Caki2 (cell line): ENCODE results near the gene AHNAK2. TPM values are rescaled to one million over a fixed set of nuclear protein-coding genes. Genes with fewer than 3 reads are reported as not detected.
"Not testable (repeated sequence)": the region's sequence is repeated elsewhere in the genome, so short reads cannot be mapped to it uniquely, and the experiment has no call there.

Source experiments
- DNase-seq: peaks from one replicate; pipeline ENCODE4 v3.0.0-alpha.2; 2015; ENCODE audit warnings: low read depth
- in situ Hi-C: cut with HindIII; loops from 2 replicates; pipeline ENCODE4 v1.10.0; 2016; ENCODE audit warnings: low sequenced_read_pairs, low pct_unique_long_range_greater_than_20kb, mixed read lengths
- total RNA-seq: library from RNA; depleted of rRNA; stranded (reverse); fragments of >200 nt; shearing (Covaris generic); gene quantifications from 2 replicates; pipeline ENCODE4 v1.2.3, GENCODE V29; 2014; ENCODE audit warnings: low replicate concordance

Gene AHNAK2
- total RNA-seq, 1 experiment from 2014 or later: 40.7 TPM

GRCh38 chr14:104897330-104898194 lies 80.6 kb downstream of the AHNAK2 start:
- in situ Hi-C loops: no loop called here
- no peak for DNase-seq

- in situ Hi-C loops: no loop called here
- no peak for DNase-seq
Observed at GRCh38 chr14:104895786-104896661, 82.2 kb downstream of the AHNAK2 start.

GRCh38 chr14:104895207-104895785 lies 82.9 kb downstream of the AHNAK2 start:
- in situ Hi-C loops: no loop called here
- no peak for DNase-seq

GRCh38 chr14:104894331-104895206 lies 83.6 kb downstream of the AHNAK2 start:
- no peak for DNase-seq
- in situ Hi-C loops: no loop called here

- in situ Hi-C loops: no loop called here
- no peak for DNase-seq
Observed at GRCh38 chr14:104893435-104894207, 84.6 kb downstream of the AHNAK2 start.

- DNase-seq: no peak
- in situ Hi-C loops: no loop called here
Observed at GRCh38 chr14:104892531-104893434, 85.4 kb downstream of the AHNAK2 start.

DNA sequence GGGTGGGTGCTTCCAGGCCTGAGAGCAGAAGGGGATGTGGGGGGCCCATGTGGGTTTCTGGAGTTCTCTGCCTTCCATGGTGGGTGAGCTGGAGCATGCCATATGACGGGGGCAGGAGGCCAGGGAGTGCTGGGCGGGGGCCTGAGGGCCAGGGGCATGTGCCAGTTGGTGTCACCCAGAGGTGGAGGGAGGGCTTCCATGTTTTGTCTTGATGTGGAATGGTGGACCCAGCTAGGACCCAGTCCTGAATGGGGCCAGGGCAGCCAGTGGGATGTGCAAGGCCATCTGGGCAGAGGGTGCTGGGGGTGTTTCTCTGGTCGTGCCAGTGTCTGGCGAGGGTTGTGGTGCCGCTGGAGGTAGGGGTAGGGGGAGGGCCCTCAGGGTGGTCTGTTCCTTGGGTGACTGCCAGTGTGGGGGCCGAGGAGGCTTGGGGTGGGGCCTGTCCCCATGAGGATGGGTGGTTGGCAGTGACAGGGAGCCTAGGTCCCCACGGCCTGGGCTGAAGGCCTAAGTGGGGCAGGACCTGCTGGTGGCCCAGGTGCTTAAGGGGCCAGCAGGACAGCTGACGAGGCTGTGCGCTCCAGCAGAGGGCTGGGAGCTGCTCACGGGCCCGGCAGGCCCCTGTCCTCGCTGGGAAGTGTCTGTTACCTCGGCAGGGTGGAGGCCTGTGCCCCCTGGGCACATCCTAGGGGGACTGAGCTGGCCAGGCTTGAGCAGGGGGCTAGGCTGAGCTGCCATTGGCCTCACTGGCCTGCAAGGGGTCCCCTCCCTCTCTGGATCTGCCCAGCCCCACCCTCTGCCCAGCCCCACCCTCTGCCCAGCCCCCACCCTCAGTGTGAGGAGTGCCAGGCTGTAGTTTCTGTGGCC lies 86.3 kb downstream of the AHNAK2 start:
- no peak for DNase-seq
- in situ Hi-C loops: no loop called here

DNA sequence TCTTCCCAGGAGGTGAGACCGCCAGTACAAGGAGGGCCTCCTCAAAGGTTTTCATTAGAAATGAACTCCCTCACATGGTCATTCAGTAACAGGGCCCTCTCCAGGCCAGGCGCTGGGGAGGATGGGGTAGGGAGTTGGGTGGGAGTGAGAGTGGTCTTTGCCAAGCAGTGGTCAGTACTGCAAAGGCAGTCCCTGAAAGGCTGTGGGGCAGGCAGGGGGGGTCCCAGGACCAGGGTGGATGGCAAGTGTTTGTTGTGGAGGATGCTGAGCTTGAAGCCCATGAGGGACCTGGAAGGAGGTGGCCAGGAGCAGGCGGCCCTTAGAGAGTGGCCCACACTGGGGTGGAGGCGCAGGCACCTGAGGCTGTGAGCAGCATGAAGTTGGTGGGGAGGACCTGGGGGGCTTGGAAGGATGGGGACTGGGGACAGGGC lies 87.0 kb downstream of the AHNAK2 start:
- DNase-seq: no peak
- in situ Hi-C loops: no loop called here

DNA sequence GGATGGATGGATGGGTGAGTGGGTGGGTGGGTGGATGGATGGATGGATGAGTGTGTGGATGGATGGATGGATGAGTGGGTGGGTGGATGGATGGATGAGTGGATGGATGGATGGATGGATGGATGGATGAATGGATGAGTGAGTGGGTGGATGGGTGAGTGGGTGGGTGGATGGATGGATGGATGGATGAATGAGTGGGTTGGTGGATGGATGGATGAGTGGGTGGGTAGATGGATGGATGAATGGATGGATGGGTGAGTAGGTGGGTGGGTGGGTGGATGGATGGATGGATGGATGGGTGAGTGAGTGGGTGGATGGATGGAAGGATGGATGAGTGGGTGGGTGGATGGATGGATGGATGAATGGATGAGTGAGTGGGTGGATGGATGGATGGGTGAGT lies 87.9 kb downstream of the AHNAK2 start:
- in situ Hi-C loops, DNase-seq: not testable (repeated sequence)

DNA sequence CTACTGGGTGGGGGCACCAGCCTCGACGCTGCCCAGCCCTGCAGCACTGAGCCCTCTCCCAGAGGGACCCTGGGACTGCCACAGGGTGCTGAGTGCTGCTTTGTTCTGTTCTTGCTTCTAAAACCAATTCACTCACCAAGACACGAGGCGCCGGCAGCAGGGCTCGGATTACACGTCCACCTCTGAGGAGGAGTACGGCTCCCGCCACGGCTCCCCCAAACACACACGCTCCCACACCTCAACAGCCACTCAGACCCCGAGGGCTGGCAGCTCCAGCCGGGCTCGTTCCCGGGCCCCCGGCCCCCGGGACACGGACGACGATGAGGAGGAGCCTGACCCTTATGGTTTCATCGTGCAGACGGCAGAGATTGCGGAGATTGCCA lies 88.8 kb downstream of the AHNAK2 start:
- DNase-seq: no peak
- in situ Hi-C loops: no loop called here

- DNase-seq: no peak
- in situ Hi-C loops: no loop called here
Observed at GRCh38 chr14:104888489-104889374, 89.4 kb downstream of the AHNAK2 start.

DNA sequence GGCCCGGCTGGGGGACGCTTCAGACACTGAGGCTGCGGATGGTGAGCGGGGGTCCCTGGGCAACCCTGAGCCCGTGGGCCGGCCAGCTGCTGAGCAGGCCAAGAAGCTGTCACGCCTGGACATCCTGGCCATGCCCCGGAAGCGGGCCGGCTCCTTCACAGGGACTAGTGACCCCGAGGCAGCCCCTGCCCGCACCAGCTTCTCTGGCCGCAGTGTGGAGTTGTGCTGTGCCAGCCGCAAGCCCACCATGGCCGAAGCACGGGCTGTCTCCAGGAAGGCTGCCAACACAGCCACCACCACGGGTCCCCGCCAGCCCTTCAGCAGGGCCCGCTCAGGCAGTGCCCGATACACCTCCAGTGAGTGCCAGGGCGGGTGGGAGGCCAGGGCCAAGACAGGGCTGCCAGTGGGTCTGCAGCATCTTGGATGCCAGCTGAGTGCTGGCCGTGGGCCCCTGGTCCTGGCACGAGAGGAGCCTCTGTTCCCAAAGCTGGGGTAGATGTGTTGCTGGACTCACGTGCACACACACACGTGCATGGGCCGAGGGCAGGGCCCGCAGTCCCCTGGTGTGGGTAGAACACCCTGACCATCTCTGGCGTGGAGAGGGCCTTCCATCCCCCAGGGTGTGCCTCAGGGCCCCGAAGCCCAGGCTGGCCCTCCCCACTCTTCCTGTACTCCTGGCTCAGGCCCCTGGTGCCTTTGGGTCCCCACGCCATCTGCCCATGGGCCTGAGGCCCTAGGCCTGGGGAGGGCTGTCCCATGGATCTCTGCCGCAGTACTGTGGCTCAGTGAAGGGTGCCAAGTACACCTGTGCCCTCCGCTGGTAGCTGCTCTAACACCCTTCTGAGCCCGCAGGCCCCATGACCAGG lies 90.3 kb downstream of the AHNAK2 start:
- DNase-seq: no peak
- in situ Hi-C loops: no loop called here
